ENCODE measurements around the gene COL7A1. TPM values are rescaled to one million over a fixed set of nuclear protein-coding genes. Genes with fewer than 3 reads are reported as not detected.

The COL7A1 gene
- total and polyA plus RNA-seq, 2 of the 13 experiments (the other 11 are each of a cell fraction or from before 2014, with no cell fraction given): 2.7 to 11.7 TPM

DNA sequence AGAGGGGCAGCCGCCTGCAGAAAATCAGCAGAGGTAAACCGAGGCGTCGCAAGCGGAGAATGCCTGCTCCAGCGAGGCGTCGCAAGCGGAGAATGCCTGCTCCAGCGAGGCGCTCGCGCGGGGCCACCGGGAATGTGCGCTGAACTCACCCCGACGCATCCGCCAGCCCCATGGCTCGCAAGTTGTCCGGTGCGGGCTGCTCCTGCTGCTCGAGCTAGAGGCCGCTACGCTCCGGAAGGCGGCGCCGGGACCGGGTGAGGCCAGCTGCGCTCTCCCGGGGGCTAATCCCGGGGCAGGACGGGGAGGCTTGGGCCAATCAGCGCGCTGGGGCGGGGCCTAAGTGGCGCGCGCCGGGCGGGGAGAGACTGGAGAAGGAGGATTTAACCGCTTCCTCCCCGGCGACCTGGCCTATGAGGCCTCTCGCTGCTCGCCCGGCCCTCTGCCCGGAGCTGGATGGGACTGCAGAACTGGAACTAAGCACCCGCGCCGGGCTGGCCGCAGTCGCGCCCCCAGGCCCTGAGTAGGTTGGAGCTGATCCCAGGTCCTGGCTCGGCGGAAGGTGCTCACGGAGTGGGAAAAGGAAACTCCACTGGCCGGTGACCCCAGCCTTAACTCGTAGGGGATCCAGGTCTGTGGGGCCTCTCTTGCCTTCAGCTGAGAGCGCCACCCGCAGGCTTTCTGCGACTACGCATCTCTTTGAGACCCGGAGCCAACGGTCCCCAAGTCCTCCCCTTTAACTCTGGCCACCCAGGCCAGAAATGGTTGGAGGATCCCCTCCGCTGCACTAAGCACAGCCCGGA lies 40.3 kb upstream of the COL7A1 start, which contains the start of gene SLC26A6 (continued):
- TF ChIP-seq CBX1 (IDR thresholded peaks at IDR 0.05; ENCODE audit: low read depth): peak; percentile 16
- TF ChIP-seq ISL2 (CRISPR knock-in tag; IDR thresholded peaks at IDR 0.05): no peak; the same call in none of the 2 replicates
- TF ChIP-seq ZC3H4 (CRISPR knock-in tag; IDR thresholded peaks at IDR 0.05; ENCODE audit: borderline replicate concordance): no peak
- TF ChIP-seq FLYWCH1 (CRISPR knock-in tag; IDR thresholded peaks at IDR 0.05): no peak
- peak; percentile 51; the same call in 1 of the 2 replicates for TF ChIP-seq POGK (CRISPR knock-in tag; conservative IDR thresholded peaks at IDR 0.05)
- no peak for TF ChIP-seq SIX1 (CRISPR knock-in tag; IDR thresholded peaks at IDR 0.05; ENCODE audit: borderline replicate concordance)
- TF ChIP-seq SMAD9 (CRISPR knock-in tag; IDR thresholded peaks at IDR 0.05): no peak
- TF ChIP-seq CHD4 (IDR thresholded peaks at IDR 0.05; ENCODE audit: borderline replicate concordance, low read length): no peak
- no peak for TF ChIP-seq ELK4 (CRISPR knock-in tag; IDR thresholded peaks at IDR 0.05; ENCODE audit: borderline replicate concordance)
- 0 out of 2 replicates have a peak, but pooled peaks have one; percentile 5 for TF ChIP-seq ZSCAN30 (CRISPR knock-in tag; IDR thresholded peaks at IDR 0.05)
- TF ChIP-seq SSRP1 (CRISPR knock-in tag; IDR thresholded peaks at IDR 0.05): no peak
- TF ChIP-seq ETV6 (CRISPR knock-in tag; conservative IDR thresholded peaks at IDR 0.05): no peak
- peak; percentile 87 for TF ChIP-seq AGO1 (IDR thresholded peaks at IDR 0.05; ENCODE audit: low read depth, low read length, poor library complexity, severe bottlenecking)
- TF ChIP-seq, protein P1, sequence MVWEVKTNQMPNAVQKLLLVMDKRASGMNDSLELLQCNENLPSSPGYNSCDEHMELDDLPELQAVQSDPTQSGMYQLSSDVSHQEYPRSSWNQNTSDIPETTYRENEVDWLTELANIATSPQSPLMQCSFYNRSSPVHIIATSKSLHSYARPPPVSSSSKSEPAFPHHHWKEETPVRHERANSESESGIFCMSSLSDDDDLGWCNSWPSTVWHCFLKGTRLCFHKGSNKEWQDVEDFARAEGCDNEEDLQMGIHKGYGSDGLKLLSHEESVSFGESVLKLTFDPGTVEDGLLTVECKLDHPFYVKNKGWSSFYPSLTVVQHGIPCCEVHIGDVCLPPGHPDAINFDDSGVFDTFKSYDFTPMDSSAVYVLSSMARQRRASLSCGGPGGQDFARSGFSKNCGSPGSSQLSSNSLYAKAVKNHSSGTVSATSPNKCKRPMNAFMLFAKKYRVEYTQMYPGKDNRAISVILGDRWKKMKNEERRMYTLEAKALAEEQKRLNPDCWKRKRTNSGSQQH (CRISPR knock-in tag; IDR thresholded peaks at IDR 0.05; ENCODE audit: low read depth): peak; percentile 63; the same call in 1 of the 2 replicates
- TF ChIP-seq SMYD3 (CRISPR knock-in tag; IDR thresholded peaks at IDR 0.05): no peak
- no peak; the same call in 1 of the 2 replicates for TF ChIP-seq ZNF460 (CRISPR knock-in tag; IDR thresholded peaks at IDR 0.05; ENCODE audit: borderline replicate concordance)
- TF ChIP-seq ZNF468 (CRISPR knock-in tag; IDR thresholded peaks at IDR 0.05): 0 out of 2 replicates have a peak, but pooled peaks have one; percentile 45
- no peak for TF ChIP-seq FOSL1 (CRISPR knock-in tag; IDR thresholded peaks at IDR 0.05; ENCODE audit: borderline replicate concordance)
- TF ChIP-seq, protein P2, sequence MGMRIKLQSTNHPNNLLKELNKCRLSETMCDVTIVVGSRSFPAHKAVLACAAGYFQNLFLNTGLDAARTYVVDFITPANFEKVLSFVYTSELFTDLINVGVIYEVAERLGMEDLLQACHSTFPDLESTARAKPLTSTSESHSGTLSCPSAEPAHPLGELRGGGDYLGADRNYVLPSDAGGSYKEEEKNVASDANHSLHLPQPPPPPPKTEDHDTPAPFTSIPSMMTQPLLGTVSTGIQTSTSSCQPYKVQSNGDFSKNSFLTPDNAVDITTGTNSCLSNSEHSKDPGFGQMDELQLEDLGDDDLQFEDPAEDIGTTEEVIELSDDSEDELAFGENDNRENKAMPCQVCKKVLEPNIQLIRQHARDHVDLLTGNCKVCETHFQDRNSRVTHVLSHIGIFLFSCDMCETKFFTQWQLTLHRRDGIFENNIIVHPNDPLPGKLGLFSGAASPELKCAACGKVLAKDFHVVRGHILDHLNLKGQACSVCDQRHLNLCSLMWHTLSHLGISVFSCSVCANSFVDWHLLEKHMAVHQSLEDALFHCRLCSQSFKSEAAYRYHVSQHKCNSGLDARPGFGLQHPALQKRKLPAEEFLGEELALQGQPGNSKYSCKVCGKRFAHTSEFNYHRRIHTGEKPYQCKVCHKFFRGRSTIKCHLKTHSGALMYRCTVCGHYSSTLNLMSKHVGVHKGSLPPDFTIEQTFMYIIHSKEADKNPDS (CRISPR knock-in tag; IDR thresholded peaks at IDR 0.05): peak; percentile 66

Data from HepG2 (cell line).